GM13976 (cell line): ENCODE measurements around the gene ARRB2.
A peak's percentile ranks its signal among the peaks of the same experiment; 100 is the strongest.
"Not testable (repeated sequence)": the region's sequence is repeated elsewhere in the genome, so short reads cannot be mapped to it uniquely, and the experiment has no call there.

Experiments used
- DNase-seq: peaks from one replicate; pipeline ENCODE4 v3.0.0; 2012; ENCODE audit warnings: low spot score
- in situ Hi-C: fragments of 300-500 bp; cut with MboI; formaldehyde crosslinking; loops from one replicate; pipeline ENCODE4 v1.12.0; 2022; ENCODE audit warnings: low sequenced_read_pairs, mixed read lengths, inconsistent platforms; ENCODE audit not compliant: unreplicated experiment
- TF ChIP-seq, protein P1 (sequence below): IDR thresholded peaks from 2 replicates; pipeline ENCODE4 v1.5.1; 2012; ENCODE audit warnings: borderline replicate concordance, mild to moderate bottlenecking; ENCODE audit not compliant: insufficient read depth; ENCODE audit errors: extremely low read depth, missing control alignments, control extremely low read depth

The ARRB2 gene

DNA sequence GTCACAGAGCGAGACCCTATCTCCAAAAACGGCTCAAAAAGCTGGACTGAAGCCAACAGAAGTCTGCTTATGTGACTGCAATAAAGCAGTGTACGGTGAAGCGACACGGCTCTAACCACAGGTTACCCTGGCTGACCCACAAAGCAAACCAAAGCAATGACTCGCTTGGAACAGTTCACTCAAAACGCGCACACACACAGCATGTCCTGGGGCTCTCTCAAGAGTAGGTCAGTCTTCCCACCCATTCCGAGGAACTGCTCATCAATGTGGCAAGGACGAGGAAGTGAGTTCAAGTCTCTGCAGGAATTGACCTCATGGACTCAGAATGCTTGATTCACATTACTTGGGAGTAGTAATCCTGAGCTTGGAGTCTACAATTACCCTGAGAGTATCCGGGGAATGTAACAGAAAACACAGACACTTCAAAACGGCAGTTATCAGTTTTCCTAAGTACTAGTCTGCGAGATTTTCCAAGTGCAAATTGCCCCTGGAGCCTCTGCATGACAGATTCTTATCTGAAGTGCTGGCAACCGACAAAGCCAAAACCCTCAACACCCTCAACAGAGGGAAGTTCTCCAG is 31.9 kb upstream of the ARRB2 start:
- in situ Hi-C loops: no loop called here
- TF ChIP-seq, protein P1, sequence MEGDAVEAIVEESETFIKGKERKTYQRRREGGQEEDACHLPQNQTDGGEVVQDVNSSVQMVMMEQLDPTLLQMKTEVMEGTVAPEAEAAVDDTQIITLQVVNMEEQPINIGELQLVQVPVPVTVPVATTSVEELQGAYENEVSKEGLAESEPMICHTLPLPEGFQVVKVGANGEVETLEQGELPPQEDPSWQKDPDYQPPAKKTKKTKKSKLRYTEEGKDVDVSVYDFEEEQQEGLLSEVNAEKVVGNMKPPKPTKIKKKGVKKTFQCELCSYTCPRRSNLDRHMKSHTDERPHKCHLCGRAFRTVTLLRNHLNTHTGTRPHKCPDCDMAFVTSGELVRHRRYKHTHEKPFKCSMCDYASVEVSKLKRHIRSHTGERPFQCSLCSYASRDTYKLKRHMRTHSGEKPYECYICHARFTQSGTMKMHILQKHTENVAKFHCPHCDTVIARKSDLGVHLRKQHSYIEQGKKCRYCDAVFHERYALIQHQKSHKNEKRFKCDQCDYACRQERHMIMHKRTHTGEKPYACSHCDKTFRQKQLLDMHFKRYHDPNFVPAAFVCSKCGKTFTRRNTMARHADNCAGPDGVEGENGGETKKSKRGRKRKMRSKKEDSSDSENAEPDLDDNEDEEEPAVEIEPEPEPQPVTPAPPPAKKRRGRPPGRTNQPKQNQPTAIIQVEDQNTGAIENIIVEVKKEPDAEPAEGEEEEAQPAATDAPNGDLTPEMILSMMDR: no peak
- no peak for DNase-seq

DNA sequence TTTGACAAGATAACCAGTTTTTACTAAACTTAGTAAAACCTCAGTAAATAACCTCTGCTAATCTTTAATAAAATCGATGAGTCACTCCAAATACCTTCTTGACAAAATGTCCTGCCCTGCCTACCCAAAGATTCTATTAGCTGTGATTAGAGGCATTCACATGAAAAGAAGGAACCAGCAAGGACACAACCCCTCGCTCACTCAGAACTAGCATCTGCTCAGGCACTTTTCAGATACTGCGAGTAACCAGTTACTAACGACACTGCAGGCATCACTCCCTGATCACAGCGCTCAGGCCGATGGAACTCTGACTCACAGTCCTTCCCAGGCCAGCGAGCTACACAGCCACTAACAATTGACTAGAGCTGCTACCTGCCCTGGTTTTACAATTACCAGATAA is 30.8 kb upstream of the ARRB2 start:
- in situ Hi-C loops: no loop called here
- DNase-seq: no peak
- TF ChIP-seq, protein P1: no peak

DNA sequence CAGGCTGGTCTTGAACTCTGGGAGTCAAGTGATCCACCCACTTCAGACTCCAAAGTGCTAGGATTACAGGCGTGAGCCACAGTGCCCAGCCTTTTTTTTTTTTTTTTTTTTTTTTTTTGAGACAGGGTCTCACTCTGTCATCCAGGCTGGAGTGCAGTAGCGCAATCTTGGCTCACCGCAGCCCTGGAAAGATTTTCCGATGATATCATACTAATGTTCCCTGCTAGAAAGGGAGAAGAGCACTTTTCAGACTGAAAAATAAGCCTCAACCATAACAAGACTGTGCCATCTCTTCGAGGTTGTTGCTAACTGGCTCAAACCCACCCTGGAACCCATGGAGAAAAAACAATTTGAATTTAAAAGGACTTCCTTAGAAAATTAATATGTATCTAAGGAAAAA is 26.7 kb upstream of the ARRB2 start:
- DNase-seq, in situ Hi-C loops: not testable (repeated sequence)

GRCh38 chr17:4689872-4690271 is 20.6 kb upstream of the ARRB2 start:
- in situ Hi-C loops, DNase-seq: not testable (repeated sequence)

DNA sequence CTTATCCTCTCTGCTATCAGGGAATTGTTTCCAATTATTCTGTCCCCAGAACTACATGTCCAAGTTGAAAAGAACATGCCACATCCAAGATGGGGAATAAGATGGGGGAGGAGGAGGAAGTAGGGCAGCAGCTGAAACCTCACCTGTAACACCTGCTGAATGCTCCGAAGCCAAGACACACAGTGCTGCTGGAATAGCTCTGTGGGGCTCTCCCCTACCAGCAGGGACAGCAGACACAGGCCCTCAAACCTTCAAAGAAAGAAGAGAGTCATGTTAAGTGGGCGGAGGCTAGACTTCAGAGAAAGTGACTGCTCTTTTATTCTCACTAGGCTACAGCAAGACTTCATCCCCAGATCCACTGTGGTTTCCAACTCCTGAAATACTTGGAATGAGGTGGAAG is 19.7 kb upstream of the ARRB2 start:
- TF ChIP-seq, protein P1: no peak
- no peak for DNase-seq
- in situ Hi-C loops: no loop called here

DNA sequence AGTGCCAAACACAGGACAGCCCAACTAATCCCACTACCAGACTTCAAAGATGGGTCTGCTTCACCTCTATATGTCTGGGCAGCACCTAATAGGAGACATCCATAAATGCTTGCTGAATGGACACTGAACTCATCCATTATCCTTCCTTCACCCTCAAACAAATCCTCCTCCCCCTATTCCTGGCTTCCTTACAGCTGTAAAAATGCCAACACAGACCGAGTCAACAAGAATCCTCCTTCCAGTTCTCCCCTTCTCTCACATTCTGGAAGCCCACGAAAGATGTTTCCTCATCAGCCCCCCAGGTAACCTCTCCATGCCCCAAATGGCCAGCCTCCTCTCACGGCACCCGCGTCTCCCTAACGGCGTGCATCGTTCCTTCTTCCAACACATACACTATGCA is 18.7 kb upstream of the ARRB2 start:
- in situ Hi-C loops: no loop called here
- TF ChIP-seq, protein P1: no peak

GRCh38 chr17:4693416-4693815 is 17.0 kb upstream of the ARRB2 start:
- in situ Hi-C loops: no loop called here
- DNase-seq: no peak
- TF ChIP-seq, protein P1: no peak

More for the DNA sequence above, 18.7 kb upstream of the ARRB2 start:
- no peak for DNase-seq

GRCh38 chr17:4696437-4696805 is 14.0 kb upstream of the ARRB2 start:
- in situ Hi-C loops: no loop called here
- DNase-seq: peak; percentile 62
- TF ChIP-seq, protein P1: no peak

GRCh38 chr17:4699401-4700056 is 10.9 kb upstream of the ARRB2 start:
- not testable (repeated sequence) for DNase-seq

More at GRCh38 chr17:4699401-4700056, 10.9 kb upstream of the ARRB2 start:
- in situ Hi-C loops: not testable (repeated sequence)
